Activated CD8-positive, alpha-beta memory T cell treated with anti-CD3 and anti-CD28 coated beads for 1 hour (primary cell): ENCODE data around the gene HPD.

Experiments
- DNase-seq, 2 donors: peaks; one replicate each; pipeline ENCODE4 v3.0.0-alpha.2; 2020; ENCODE audit warnings: low read depth in 1 of 2; ENCODE audit errors: extremely low read depth in 1 of 2

HPD gene

DNA sequence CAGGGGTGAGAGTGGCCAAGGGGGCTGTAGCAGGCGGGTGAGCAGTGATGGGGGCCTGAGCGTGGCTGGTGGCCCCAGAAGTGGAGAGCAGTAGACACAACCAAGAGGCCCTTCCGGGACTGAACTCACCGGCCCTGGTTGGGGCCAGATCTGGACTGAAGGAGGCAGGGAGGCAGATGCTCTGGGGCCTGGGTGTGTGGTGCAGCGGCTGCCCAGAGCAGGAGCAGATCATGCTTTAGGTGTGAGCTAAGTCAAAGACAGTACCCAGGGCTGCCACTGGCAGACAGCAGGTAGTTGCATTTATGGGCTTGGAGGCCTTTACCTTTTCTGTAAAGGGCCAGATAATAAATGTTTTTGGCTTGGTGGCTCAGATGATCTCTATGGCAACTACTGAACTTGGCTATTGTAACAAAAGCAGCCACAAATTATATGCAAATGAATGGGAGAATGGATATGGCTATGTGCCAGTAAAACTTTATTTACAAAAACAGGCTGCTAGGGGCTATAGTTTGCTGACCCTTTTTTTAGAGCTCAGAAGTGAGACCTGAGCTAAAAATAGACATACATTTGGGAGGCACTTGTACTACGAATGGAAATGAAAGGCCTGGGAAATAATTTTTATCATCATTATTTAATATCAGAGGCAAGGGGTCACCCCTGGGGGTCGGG, 29.3 kb downstream of the HPD start:
- DNase-seq = no peak

DNA sequence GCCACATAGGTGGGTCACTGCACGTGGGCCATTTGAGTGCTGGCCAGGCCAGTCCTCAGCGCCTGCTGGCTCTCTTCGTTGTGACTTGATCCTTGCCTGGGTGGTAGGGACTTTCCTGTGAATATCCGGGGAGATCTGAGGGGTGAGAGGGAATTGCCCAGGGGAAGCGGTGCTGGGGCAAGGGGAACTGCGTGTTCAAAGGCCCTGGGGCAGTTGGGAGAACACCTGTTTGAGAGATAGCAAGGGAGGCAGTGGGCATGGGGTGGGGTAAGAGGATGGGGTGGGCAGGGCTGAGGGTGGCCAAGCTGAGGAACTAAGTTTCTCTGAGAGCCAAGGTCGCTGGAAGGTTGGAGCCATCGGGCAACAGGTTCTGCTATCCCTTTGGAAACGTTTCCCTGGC, 29.8 kb downstream of the HPD start:
- DNase-seq = no peak

DNA sequence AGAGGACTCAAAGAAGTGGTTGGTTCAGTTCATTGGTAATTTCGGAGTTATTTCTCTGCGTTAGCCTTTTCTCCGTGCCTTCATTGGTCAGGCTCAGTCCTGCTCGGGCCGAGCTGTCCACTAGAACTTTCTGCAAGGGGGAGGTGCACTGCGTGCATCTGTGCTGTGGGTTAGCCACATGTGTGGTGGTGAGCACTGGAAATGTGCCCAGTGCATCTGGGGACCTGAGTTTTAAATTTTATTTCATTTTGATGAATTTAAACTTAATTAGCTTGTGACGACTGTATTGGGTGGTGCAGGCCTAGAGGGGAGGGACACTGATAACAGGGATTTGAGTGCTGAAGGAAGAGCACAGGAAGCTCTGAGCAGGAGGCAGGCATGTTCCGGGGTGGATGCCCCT, 30.4 kb downstream of the HPD start:
- no peak for DNase-seq

DNA sequence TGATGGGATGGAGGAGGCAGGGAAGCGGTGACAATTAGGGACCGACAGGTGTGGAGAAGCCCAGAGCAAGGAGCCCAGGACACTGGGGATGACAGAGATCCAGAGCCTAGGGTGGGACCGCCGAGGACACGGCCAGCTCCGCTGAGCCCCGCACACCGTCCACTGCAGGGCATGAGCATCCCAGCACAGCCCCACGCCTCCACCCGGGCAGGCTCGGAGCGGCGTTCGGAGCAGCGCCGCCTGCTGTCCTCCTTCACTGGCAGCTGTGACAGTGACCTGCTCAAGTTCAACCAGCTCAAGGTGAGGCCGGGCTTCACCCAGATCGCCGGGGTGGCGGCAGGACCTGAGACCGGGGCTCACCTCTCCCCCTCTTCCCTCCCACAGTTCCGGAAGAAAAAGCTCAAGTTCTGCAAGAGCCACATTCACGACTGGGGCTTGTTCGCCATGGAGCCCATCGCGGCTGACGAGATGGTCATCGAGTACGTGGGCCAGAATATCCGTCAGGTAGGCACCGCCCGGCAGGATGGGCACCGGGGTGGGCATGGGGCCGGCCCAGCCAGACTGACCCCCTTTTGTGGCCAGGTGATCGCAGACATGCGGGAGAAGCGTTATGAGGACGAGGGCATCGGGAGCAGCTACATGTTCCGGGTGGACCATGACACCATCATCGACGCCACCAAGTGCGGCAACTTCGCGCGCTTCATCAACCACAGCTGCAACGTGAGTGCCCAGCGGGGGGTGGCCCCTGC, 31.1 kb downstream of the HPD start:
- no peak for DNase-seq

DNA sequence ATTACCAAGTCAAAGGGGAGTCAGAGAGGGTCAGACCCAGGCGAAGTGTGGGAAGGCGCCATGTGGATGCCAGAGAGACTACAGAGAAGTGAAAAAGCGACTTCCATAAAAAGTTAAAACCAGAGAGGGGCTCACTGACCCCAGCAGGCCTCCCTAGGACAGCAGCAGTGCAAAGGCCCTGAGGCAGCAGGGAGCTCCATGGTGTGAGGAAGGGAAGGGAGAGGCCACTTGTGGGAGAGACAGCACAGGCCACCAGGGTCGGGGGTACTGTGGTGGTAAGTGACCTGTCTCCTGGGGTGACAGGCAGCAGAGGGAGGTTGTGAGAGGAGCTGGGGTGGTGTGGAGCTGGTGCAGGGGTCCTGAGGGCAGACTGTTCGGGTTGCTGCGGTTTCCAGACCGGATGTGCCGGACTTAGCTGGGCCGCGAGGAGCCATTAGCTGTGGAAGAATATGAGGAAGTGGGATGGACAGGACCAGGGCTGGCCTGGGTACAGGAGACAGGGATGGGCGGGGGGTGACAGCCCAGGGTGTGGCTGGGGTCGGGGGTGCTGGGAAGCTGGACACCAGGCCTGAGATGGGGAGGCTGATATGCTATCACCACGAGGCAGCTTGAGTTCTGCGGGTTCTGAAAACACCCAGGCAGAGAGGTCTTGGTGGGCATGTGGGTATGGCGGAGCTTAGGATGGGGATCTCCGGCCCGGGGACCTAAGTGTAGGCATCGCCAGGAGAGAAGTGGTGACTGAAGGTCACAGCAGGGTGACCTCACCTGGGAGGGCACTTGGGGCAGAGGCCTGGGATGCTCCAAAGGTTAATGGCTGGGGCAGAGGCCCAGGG, 32.1 kb downstream of the HPD start:
- no peak for DNase-seq

DNA sequence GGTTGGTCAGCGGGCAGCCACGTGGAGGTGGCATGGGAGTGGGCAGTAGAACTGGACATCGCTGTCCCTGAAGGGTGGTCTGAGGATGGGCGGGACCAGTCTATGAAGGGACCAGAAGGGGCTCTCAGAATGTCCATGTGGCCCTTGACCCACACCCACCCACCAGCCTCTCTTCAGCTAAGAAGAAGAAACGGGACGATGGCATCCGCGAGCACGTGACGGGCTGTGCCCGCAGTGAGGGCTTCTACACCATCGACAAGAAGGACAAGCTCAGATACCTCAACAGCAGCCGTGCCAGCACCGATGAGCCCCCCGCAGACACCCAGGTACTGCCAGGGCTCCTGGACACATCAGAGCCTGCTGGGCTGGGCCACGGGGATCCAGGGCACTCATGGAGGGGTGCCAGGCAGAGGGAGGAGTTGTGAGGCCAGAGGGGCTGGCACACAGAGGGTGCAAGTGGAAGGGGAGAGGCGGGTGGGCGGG, 33.6 kb downstream of the HPD start:
- DNase-seq = no peak

DNA sequence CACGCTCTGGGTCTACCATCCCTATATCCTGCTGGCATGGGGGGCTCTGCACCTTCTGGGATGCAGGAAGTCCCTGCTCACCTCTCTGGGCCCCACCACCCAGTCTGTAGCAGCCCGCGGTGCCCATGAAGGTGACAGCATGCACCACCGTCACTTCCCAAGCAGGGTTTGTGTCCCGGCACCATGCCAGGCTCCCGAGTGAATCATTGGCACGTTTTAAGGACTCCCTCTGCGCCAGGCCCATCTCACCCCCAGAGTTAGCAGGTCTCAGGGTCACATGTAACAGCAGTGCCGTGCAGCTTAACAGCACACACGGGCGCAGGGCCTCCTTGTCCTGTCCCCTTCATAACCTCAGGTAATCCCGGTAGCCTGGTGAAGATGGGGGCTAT, 34.9 kb downstream of the HPD start:
- DNase-seq = no peak

DNA sequence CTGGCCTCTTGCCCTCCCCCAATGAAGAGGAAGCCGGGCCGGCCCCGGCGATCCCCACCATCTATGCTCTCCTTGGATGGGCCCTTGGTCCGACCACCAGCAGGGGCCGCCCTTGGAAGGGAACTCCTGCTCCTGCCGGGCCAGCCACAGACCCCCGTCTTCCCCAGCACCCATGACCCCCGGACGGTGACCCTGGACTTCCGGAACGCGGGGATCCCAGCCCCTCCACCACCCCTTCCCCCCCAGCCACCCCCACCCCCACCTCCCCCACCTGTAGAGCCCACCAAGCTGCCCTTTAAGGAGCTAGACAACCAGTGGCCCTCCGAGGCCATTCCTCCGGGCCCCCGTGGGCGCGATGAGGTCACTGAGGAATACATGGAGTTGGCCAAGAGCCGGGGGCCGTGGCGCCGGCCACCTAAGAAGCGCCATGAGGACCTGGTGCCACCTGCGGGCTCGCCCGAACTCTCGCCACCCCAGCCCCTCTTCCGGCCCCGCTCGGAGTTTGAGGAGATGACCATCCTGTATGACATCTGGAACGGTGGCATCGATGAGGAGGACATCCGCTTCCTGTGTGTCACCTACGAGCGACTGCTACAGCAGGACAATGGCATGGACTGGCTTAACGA, 35.4 kb downstream of the HPD start:
- DNase-seq = no peak

DNA sequence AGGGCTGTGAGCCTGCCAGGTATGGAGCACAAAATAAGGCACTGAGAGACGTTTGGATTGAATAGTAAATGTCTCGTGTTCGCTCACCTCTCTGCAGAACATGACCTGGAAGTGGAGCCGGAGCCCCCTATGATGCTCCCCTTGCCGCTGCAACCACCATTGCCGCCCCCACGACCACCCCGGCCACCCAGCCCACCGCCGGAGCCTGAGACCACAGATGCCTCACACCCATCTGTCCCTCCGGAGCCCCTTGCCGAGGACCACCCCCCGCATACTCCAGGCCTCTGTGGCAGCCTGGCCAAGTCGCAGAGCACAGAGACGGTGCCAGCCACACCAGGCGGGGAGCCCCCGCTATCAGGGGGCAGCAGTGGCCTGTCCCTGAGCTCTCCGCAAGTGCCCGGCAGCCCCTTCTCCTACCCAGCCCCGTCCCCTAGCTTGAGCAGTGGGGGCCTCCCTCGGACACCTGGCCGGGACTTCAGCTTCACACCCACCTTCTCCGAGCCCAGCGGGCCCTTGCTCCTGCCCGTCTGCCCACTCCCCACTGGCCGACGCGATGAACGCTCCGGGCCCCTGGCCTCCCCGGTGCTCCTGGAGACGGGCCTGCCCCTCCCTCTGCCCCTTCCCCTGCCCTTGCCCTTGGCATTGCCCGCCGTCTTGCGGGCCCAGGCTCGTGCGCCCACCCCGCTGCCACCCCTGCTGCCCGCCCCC, 36.1 kb downstream of the HPD start:
- no peak for DNase-seq

DNA sequence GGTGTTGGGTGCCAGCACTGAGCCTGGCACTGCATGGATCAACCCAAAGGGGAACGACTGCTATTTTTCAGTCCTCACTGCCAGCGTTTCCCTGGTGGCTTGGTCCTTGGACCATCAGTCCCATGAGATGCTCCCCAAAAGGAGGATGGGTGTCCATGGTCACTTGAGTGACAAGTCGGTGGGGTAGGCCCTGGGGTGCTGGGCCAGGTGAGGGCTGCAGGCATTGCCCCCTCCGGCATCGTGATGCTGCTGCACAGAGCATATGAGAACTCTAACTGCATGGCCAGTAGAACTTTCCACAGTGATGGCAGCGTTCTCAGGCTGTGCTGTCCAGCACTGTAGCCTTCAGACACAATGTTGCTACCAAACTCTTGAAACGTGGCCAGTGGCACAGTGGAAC, 38.6 kb downstream of the HPD start:
- DNase-seq = no peak

DNA sequence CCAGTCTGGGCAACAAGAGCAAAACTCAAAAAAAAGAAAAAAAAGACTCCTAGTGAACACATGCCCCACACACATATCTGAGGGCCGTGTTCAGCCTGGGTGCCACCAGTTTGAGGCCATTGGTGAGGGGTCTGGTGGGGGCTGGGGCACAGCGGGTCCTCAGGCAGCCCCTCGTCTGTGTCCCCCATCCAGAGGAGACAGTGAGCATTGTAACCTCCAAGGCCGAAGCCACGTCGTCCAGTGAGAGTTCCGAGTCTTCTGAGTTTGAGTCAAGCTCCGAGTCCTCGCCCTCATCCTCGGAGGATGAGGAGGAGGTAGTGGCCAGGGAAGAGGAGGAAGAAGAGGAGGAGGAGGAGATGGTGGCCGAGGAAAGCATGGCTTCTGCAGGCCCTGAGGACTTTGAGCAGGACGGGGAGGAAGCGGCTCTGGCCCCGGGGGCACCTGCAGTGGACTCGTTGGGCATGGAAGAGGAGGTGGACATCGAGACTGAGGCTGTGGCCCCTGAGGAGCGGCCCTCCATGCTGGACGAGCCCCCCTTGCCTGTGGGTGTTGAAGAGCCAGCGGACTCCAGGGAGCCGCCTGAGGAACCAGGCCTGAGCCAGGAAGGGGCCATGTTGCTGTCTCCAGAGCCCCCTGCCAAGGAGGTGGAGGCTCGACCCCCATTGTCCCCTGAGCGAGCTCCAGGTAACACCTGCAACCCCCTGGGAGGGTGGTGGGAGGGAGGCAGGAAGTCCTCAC, 39.3 kb downstream of the HPD start:
- DNase-seq = no peak

DNA sequence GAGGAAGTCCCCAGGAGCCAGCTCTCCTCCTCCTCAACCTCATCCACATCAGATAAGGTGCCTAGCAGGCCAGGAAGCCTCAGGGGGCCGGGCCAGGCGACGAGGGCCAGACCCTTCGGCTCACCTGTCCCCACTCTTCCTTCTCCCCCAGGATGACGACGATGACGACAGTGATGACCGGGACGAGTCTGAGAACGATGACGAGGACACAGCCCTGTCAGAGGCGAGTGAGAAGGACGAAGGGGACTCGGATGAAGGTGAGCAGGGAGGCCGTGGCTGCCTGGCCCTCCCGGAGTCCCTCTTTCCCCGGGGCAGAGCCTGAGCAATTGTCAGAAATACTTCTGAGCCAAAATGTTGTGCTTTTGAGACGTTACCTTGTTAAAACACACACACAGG, 41.0 kb downstream of the HPD start:
- no peak for DNase-seq

DNA sequence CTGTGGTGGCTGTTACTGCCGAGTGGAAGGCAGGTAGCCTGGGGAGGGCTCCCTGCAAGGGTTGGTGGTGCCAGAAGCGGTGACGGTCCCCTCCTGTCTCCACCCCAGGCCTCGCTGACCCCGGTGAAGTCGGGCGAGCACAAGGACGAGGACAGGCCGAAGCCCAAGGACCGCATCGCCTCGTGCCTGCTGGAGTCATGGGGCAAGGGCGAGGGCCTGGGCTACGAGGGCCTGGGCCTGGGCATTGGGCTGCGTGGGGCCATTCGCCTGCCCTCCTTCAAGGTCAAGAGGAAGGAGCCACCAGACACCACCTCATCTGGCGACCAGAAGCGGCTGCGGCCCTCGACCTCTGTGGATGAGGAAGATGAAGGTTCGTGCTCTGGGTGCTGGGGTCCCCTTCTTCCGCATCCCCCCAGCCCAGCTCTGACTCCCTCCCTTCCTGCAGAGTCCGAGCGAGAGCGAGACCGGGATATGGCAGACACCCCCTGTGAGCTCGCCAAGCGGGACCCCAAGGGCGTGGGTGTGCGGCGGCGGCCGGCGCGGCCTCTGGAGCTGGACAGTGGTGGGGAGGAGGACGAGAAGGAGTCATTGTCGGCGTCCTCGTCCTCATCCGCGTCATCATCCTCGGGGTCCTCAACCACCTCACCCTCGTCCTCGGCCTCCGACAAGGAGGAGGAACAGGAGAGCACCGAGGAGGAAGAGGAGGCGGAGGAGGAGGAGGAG, 41.6 kb downstream of the HPD start:
- DNase-seq = no peak

DNA sequence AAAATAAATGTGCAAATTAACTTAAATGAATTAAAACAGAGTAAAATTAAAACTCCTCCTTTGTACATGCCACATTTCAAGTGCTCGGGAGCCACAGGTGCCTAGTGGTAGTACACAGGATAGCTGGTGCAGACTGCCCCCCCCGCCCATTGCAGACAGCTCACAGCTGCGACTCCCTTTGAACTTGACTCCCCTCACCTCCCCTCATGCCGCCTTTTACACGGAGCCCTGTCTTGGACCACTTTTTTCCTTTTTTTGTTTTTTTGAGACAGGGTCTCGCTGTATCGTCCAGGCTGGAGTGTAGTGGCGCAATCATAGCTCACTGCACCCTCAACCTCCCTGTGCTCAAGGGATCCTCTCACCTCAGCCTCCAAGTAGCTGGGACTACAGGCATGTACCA, 43.4 kb downstream of the HPD start:
- DNase-seq = no peak

DNA sequence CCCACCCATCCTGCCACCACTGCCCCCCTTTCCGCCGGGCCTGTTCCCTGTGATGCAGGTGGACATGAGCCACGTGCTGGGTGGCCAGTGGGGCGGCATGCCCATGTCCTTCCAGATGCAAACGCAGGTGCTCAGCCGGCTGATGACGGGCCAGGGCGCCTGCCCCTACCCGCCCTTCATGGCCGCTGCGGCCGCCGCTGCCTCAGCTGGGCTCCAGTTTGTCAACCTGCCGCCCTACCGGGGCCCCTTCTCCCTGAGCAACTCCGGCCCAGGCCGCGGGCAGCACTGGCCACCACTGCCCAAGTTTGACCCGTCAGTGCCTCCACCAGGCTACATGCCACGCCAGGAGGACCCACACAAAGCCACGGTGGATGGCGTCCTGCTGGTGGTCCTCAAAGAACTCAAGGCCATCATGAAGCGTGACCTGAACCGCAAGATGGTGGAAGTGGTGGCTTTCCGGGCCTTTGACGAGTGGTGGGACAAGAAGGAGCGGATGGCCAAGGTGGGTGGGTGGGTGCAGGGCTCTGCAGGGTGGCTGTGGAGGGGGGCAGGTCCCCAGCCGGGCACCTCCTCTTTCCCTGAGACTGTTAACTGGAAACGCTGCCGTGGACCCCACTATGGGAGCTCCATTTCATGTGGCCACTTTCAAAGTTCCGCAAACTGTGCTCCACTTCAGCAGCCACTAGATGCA, 44.1 kb downstream of the HPD start:
- DNase-seq = no peak

DNA sequence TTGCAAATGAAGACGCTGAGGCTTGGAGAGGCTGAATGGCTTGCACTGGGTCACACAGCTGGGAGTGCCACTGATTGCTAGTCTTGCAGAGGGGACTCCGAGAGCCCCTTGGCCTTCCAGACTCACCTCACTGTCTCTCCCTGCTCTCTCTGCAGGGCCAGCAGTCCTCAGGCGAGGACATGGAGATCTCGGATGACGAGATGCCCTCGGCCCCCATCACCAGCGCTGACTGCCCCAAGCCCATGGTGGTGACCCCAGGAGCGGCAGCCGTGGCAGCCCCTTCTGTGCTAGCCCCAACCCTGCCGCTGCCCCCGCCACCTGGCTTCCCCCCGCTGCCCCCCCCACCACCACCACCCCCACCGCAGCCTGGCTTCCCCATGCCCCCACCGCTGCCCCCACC, 44.7 kb downstream of the HPD start:
- no peak for DNase-seq

DNA sequence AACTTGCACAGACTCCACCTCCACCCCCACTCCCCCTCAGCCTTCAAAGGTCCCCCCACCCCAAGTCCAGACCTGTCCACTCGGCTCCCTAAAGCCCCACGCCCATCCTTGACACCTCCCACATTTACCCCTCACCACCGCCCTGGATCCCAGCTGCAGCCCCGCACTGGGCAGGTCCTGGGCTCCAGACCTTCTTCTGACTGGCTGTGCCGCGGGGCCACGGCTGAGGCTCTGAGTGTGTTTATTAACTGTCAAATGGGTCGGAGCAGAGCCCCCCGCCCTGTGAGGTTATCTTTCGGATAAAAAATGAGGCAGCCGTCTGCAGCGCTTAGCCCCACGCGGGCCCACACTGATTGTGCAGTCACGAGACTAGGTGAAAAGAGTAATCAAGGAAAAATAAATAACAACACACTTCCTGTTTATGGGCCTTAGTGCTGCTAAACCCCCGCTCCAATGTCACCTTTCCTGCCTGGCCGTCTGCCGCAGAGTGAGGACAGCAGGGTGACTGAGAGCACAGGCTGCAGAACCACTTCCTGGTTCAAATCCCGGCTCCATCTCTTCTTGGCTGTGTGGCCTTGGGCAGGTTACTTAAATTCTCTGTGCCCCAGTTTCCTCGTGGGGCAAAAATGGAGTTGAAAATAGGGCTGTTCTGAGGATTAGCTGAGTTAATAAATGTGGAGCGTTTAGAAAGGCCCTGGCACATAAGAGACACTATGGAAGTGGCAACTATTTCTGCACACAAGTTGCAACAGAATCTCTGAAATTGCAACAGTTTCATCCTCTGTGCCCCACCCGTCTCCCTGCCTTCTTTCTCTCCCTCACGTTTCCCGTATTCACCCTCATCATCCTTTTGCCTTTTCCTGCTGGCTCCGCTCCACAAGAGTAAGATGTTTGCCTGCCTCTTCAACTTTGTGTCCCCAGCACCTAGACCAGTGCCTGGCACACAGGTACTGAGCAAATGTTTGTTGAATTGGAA, 45.5 kb downstream of the HPD start:
- DNase-seq = no peak
